SK-N-SH (cell line): ENCODE measurements around the gene CLRN3. TPM values are rescaled to one million over a fixed set of nuclear protein-coding genes. Genes with fewer than 3 reads are reported as not detected.

Experiments used
- CTCF ChIA-PET: fragments of 300-600, 350-600 bp; formaldehyde crosslinking; extraction: SDS; loops from one replicate; lab custom pipeline; 2021; lab: Yijun Ruan, JAX
- POLR2A ChIA-PET: fragments of 350-600 bp; sonication (Branson Sonifier 250); formaldehyde crosslinking; extraction: SDS; loops from one replicate; lab custom pipeline; 2020; ENCODE audit warnings: antibody characterized with exemption, inconsistent platforms; lab: Yijun Ruan, JAX
- DNase-seq: peaks from one replicate; pipeline ENCODE4 v3.0.0; 2012
- H2AFZ ChIP-seq: fragments of 200-600 bp; sonication (generic); 2 replicates; pipeline ENCODE4 v1.8.1; 2016; ENCODE audit warnings: antibody characterized with exemption, mild to moderate bottlenecking, low read depth
- H3F3A ChIP-seq: fragments of 200-600 bp; sonication (generic); replicated peaks from 2 replicates; pipeline ENCODE3; 2016; ENCODE audit warnings: antibody characterized with exemption, mild to moderate bottlenecking; ENCODE audit not compliant: insufficient read depth
- H3K27ac ChIP-seq, 2 experiments: fragments of 200-500 bp in 1 of 2; fragments of 200-600 bp in 1 of 2; sonication (Bioruptor generic) in 1 of 2; sonication (generic), shearing (Covaris generic) in 1 of 2; 2 replicates each; pipeline versions ENCODE4 v1.5.1 to v1.6.1; 2014 to 2016; ENCODE audit warnings: low read depth in 2 of 2, inconsistent platforms in 1 of 2, low read length in 1 of 2, mild to moderate bottlenecking in 1 of 2, mixed read lengths in 1 of 2
- H3K27me3 ChIP-seq: fragments of 200-600 bp; sonication (generic), shearing (Covaris generic); 2 replicates; pipeline ENCODE4 v1.6.1; 2016; ENCODE audit warnings: mixed run types; ENCODE audit not compliant: insufficient read depth
- H3K36me3 ChIP-seq, 2 experiments: fragments of 200-500 bp in 1 of 2; fragments of 200-600 bp in 1 of 2; sonication (Bioruptor generic) in 1 of 2; sonication (generic) in 1 of 2; replicated peaks in 1 of 2; 2 replicates each; pipeline versions ENCODE3 to v1.5.1; 2014 to 2016; ENCODE audit warnings: low read length in 1 of 2, mild to moderate bottlenecking in 1 of 2; ENCODE audit not compliant: insufficient read depth in 2 of 2, control insufficient read depth in 1 of 2
- H3K4me1 ChIP-seq, 2 experiments: fragments of 200-500 bp in 1 of 2; fragments of 200-600 bp in 1 of 2; sonication (Bioruptor generic) in 1 of 2; sonication (generic), shearing (Covaris generic) in 1 of 2; 2 replicates each; pipeline versions ENCODE4 v1.5.1 to v1.6.1; 2014 to 2016; ENCODE audit warnings: low read depth in 1 of 2, low read length in 1 of 2, mixed run types in 1 of 2; ENCODE audit not compliant: insufficient read depth in 2 of 2, control insufficient read depth in 1 of 2
- H3K4me2 ChIP-seq: fragments of 200-600 bp; sonication (generic), shearing (Covaris generic); 2 replicates; pipeline ENCODE4 v1.6.1; 2017; ENCODE audit warnings: mixed run types
- H3K4me3 ChIP-seq, 2 experiments: fragments of 200-500 bp in 1 of 2; fragments of 200-600 bp in 1 of 2; sonication (Bioruptor generic) in 1 of 2; sonication (generic), shearing (Covaris generic) in 1 of 2; 2 replicates each; pipeline versions ENCODE4 v1.5.1 to v1.8.1; 2014 to 2016; ENCODE audit warnings: low read depth in 2 of 2, inconsistent platforms in 1 of 2, low read length in 1 of 2, mild to moderate bottlenecking in 1 of 2, mixed read lengths in 1 of 2, moderate library complexity in 1 of 2
- H3K79me2 ChIP-seq: fragments of 200-600 bp; sonication (generic); 2 replicates; pipeline ENCODE4 v1.8.1; 2017; ENCODE audit warnings: mild to moderate bottlenecking; ENCODE audit not compliant: insufficient read depth
- H3K9ac ChIP-seq: fragments of 200-600 bp; sonication (generic); 2 replicates; pipeline ENCODE4 v1.6.1; 2017; ENCODE audit warnings: mixed run types
- H3K9me2 ChIP-seq: fragments of 200-600 bp; sonication (generic); 2 replicates; pipeline ENCODE4 v1.6.1; 2017; ENCODE audit warnings: mixed run types
- H3K9me3 ChIP-seq: fragments of 200-600 bp; sonication (generic); 2 replicates; pipeline ENCODE4 v1.6.1; 2017; ENCODE audit warnings: mixed run types, mild to moderate bottlenecking, moderate library complexity
- H4K20me1 ChIP-seq: fragments of 200-600 bp; sonication (generic); 2 replicates; pipeline ENCODE4 v1.6.1; 2017; ENCODE audit warnings: mild to moderate bottlenecking, mixed run types; ENCODE audit not compliant: insufficient read depth
- CTCF ChIP-seq: fragments of 200-600 bp; sonication (generic); IDR thresholded peaks from 2 replicates; pipeline ENCODE4 v1.6.1; 2017; ENCODE audit warnings: antibody characterized with exemption, mild to moderate bottlenecking, moderate library complexity
- ELF1 ChIP-seq: IDR thresholded peaks from 2 replicates; pipeline ENCODE4 v1.4.0; 2012
- FOSL2 ChIP-seq: IDR thresholded peaks from 2 replicates; pipeline ENCODE4 v1.4.0; 2012; ENCODE audit warnings: low read depth, mild to moderate bottlenecking, moderate library complexity, borderline replicate concordance
- FOXJ3 ChIP-seq: sonication (generic); formaldehyde crosslinking; IDR thresholded peaks from 2 replicates; pipeline ENCODE4 v1.5.1; 2020; ENCODE audit warnings: mild to moderate bottlenecking, missing genetic modification reagents
- GABPA ChIP-seq: IDR thresholded peaks from 2 replicates; pipeline ENCODE4 v1.4.0; 2012; ENCODE audit warnings: low read depth, mild to moderate bottlenecking
- MEF2A ChIP-seq: IDR thresholded peaks from 2 replicates; pipeline ENCODE4 v1.4.0; 2012; ENCODE audit warnings: low read depth, borderline replicate concordance
- NRF1 ChIP-seq: IDR thresholded peaks from 2 replicates; pipeline ENCODE4 v1.6.1; 2012; ENCODE audit warnings: low read depth, mild to moderate bottlenecking, low read length
- PBX3 ChIP-seq: IDR thresholded peaks from 2 replicates; pipeline ENCODE4; 2012
- POLR2AphosphoS5 ChIP-seq: IDR thresholded peaks from 2 replicates; pipeline ENCODE4 v1.6.1; 2012; ENCODE audit warnings: low read depth, low read length
- RAD21 ChIP-seq: IDR thresholded peaks from 2 replicates; pipeline ENCODE4 v1.6.1; 2012; ENCODE audit warnings: mild to moderate bottlenecking, low read length
- RCOR1 ChIP-seq: fragments of 150-350 bp; IDR thresholded peaks from 2 replicates; pipeline ENCODE4 v1.6.1; 2017; ENCODE audit warnings: antibody characterized with exemption, low read length
- RXRA ChIP-seq: IDR thresholded peaks from 2 replicates; pipeline ENCODE4 v1.4.0; 2012; ENCODE audit warnings: low read depth, mild to moderate bottlenecking, borderline replicate concordance
- SIN3A ChIP-seq: IDR thresholded peaks from 2 replicates; pipeline ENCODE4 v1.6.1; 2012; ENCODE audit warnings: low read depth, mild to moderate bottlenecking, low read length, moderate library complexity, borderline replicate concordance
- SMC3 ChIP-seq: IDR thresholded peaks from 2 replicates; pipeline ENCODE4 v1.6.1; 2012; ENCODE audit warnings: low read depth, low read length, improper control_type of control experiment
- TCF12 ChIP-seq: IDR thresholded peaks from 2 replicates; pipeline ENCODE4 v1.4.0; 2012
- TEAD4 ChIP-seq: IDR thresholded peaks from 2 replicates; pipeline ENCODE4 v1.4.0; 2012; ENCODE audit warnings: mild to moderate bottlenecking, borderline replicate concordance; ENCODE audit not compliant: insufficient read depth
- USF1 ChIP-seq: IDR thresholded peaks from 2 replicates; pipeline ENCODE4 v1.4.0; 2012; ENCODE audit warnings: low read depth, borderline replicate concordance
- USF2 ChIP-seq: fragments of 150-350 bp; IDR thresholded peaks from 2 replicates; pipeline ENCODE4 v1.6.1; 2017; ENCODE audit warnings: antibody characterized with exemption, low read length, low read depth, borderline replicate concordance
- YY1 ChIP-seq: IDR thresholded peaks from 2 replicates; pipeline ENCODE4 v1.4.0; 2012; ENCODE audit warnings: low read depth, mild to moderate bottlenecking
- WGBS: methylation state at CpG from one replicate; pipeline ENCODE4 v1.1.6; 2017; ENCODE audit warnings: low lambda C conversion rate; 5-methylcytosine and 5-hydroxymethylcytosine counted together
- polyA plus RNA-seq, 3 experiments: library from polyadenylated mRNA; depleted of rRNA; stranded (reverse); fragments of >200 nt; gene quantifications; 2 replicates each; pipeline ENCODE4 v1.2.3, GENCODE V29; 2012
- TF ChIP-seq, protein P1 (sequence below): IDR thresholded peaks from 2 replicates; pipeline ENCODE4 v1.6.1; 2012; ENCODE audit warnings: mild to moderate bottlenecking, low read depth, low read length, moderate library complexity

The CLRN3 gene
- polyA plus RNA-seq, 1 of the 3 experiments (the other 2 are of a cell fraction): 0.25 TPM

DNA sequence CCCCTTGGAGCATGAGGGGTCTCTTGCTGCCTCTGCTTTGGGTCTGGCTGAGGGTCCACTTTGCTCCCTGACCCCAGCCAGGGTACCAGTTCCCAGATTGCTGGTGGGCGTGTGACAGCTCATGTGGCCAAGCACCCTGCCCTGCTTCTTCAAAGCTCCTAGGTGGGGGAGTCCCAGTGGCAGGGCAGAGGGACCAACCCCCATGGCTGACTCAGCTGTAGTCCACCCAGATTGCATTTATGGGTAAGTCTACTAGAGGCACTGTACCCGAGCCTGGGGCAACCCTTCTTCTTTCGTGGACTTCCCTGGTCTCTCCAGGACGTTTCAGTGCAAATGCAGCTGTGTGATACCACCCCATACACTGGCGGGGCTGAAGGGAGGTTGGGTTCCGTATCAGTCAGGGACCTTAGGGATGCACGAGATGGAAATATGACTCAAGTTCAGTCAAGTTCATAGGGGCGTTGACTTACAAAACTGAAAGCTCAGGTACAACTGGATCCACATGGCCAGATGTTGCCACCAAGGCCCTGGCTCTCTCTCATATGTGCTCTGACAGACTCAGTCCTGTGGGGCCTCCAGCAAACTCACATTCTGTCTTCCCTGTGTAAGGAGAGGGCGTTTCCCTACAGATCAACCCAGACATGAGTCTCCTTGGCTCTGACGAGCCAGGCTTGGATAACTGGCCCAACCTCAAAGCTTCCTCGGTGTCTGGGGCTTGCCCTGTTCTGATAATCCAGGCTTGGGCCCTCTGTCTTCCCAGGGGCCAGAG is 27.7 kb upstream of the CLRN3 start:
- no peak for DNase-seq
- peaks cover 15% of the 10 kb centered on the region for H3F3A ChIP-seq
- H3K4me1 ChIP-seq: peaks cover 22 to 38% of the 10 kb centered on the region in 2 experiments; a peak in 2 of 4 replicates
- H3K27me3 ChIP-seq: no peaks in the 10 kb centered on the region
- no peaks in the 10 kb centered on the region for H4K20me1 ChIP-seq
- H3K4me2 ChIP-seq: no peak overlapping the region; the same call in 1 of the 2 replicates
- no peaks in the 10 kb centered on the region; the same call in 1 of the 2 replicates for H3K79me2 ChIP-seq
- H3K9ac ChIP-seq: no peak overlapping the region
- no peaks in the 10 kb centered on the region for H3K9me3 ChIP-seq
- no peaks in the 10 kb centered on the region for H3K9me2 ChIP-seq
- no peak overlapping the region for H3K4me3 ChIP-seq
- H3K36me3 ChIP-seq: no peaks in the 10 kb centered on the region
- TF ChIP-seq RXRA (no peak), TCF12 (no peak), FOSL2 (no peak), GABPA (no peak), YY1 (no peak), USF1 (no peak), NRF1 (no peak), SIN3A (no peak), RCOR1 (no peak), USF2 (no peak), RAD21 (no peak), POLR2AphosphoS5 (no peak), MEF2A (no peak), ELF1 (no peak), PBX3 (no peak), SMC3 (no peak), TEAD4 (no peak), CTCF (no peak), FOXJ3 (CRISPR knock-in tag) (no peak)
- TF ChIP-seq, protein P1, sequence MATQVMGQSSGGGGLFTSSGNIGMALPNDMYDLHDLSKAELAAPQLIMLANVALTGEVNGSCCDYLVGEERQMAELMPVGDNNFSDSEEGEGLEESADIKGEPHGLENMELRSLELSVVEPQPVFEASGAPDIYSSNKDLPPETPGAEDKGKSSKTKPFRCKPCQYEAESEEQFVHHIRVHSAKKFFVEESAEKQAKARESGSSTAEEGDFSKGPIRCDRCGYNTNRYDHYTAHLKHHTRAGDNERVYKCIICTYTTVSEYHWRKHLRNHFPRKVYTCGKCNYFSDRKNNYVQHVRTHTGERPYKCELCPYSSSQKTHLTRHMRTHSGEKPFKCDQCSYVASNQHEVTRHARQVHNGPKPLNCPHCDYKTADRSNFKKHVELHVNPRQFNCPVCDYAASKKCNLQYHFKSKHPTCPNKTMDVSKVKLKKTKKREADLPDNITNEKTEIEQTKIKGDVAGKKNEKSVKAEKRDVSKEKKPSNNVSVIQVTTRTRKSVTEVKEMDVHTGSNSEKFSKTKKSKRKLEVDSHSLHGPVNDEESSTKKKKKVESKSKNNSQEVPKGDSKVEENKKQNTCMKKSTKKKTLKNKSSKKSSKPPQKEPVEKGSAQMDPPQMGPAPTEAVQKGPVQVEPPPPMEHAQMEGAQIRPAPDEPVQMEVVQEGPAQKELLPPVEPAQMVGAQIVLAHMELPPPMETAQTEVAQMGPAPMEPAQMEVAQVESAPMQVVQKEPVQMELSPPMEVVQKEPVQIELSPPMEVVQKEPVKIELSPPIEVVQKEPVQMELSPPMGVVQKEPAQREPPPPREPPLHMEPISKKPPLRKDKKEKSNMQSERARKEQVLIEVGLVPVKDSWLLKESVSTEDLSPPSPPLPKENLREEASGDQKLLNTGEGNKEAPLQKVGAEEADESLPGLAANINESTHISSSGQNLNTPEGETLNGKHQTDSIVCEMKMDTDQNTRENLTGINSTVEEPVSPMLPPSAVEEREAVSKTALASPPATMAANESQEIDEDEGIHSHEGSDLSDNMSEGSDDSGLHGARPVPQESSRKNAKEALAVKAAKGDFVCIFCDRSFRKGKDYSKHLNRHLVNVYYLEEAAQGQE: no peak
- peak overlapping the region; percentile 40 to 58; a peak in 2 of 4 replicates for H3K27ac ChIP-seq
- ChIA-PET CTCF (interaction anchor here (1.4 to 11.2 kb wide), 4 partner anchors 13 to 91 kb away, joined by 3 to 73 read pairs (median 30); partner anchors contain the start of gene PTPRE), POLR2A (interaction anchor here (1.8 kb wide), 1 partner anchor 12 kb away, joined by 3 read pairs; no protein-coding TSS in a partner anchor)
- 83% methylated on average over 8 of the region's 11 CpGs for WGBS
- no peak overlapping the region for H2AFZ ChIP-seq
